ENCODE measurements around the gene SELENOF.

DNA sequence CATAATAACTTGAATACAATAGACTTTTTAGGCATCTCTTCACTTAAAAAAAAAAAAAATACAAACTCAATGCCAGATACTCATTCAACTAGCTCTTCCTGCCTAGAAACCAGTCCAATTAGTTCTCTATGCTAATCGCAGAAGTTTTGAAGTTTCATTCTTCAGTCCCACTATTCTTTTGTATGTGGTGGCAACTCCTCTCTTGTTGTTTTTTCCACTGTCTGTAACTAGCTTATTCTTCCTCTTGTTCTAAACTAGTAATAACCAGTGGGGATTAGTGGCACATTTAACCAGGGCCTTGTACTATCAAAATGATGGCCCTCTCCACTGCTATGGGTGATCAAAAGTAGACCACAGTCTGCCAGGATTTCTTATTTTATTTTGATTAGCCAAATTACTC is 52.5 kb downstream of the SELENOF start:
- TF ChIP-seq, protein P1, sequence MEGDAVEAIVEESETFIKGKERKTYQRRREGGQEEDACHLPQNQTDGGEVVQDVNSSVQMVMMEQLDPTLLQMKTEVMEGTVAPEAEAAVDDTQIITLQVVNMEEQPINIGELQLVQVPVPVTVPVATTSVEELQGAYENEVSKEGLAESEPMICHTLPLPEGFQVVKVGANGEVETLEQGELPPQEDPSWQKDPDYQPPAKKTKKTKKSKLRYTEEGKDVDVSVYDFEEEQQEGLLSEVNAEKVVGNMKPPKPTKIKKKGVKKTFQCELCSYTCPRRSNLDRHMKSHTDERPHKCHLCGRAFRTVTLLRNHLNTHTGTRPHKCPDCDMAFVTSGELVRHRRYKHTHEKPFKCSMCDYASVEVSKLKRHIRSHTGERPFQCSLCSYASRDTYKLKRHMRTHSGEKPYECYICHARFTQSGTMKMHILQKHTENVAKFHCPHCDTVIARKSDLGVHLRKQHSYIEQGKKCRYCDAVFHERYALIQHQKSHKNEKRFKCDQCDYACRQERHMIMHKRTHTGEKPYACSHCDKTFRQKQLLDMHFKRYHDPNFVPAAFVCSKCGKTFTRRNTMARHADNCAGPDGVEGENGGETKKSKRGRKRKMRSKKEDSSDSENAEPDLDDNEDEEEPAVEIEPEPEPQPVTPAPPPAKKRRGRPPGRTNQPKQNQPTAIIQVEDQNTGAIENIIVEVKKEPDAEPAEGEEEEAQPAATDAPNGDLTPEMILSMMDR (IDR thresholded peaks at IDR 0.05) = no peak
- no peak for TF ChIP-seq POLR2A (IDR thresholded peaks at IDR 0.05)

Measured in Peyer's patch (tissue), 4 donors.